ENCODE measurements around the gene ANK2.

DNA sequence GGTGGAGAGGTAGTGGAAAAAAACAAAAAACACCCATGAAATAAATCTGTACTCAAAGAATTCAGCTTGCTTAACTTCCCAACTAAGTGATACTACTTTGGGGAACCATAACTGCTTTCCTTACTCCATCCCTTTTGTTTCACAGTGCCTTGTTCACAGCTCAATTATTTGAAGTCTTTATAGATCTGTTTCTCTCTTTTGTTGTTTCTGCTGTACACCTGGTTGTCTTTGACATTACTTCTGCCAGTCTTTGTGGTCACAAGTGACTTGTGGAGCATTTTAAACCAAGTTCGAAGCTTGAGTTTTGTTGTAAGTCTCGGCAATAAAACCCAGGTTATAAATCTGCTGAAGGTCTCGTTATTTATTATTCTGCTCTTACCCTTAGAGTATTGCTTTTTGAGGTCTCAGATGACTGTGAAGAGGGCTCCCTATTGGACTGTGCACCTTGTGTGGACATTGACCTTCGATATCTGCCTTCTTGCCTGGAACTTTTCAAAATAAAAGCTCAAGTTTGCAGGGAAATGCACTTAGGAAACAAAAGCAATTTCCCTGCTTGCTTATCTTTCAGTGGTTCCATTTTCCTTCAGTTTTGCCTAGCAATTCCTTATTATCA lies 59.8 kb downstream of the ANK2 start:
- TF ChIP-seq POLR2A (IDR thresholded peaks at IDR 0.05) = no peak
- TF ChIP-seq, protein P1, sequence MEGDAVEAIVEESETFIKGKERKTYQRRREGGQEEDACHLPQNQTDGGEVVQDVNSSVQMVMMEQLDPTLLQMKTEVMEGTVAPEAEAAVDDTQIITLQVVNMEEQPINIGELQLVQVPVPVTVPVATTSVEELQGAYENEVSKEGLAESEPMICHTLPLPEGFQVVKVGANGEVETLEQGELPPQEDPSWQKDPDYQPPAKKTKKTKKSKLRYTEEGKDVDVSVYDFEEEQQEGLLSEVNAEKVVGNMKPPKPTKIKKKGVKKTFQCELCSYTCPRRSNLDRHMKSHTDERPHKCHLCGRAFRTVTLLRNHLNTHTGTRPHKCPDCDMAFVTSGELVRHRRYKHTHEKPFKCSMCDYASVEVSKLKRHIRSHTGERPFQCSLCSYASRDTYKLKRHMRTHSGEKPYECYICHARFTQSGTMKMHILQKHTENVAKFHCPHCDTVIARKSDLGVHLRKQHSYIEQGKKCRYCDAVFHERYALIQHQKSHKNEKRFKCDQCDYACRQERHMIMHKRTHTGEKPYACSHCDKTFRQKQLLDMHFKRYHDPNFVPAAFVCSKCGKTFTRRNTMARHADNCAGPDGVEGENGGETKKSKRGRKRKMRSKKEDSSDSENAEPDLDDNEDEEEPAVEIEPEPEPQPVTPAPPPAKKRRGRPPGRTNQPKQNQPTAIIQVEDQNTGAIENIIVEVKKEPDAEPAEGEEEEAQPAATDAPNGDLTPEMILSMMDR (IDR thresholded peaks at IDR 0.05) = no peak
